ENCODE measurements around the gene TMEM52. TPM values are rescaled to one million over a fixed set of nuclear protein-coding genes. Genes with fewer than 3 reads are reported as not detected.

TMEM52 gene
- not detected in 2 replicates for total RNA-seq

GRCh38 chr1:1918901-1919303 is at the start of gene TMEM52:
TSS of gene TMEM52 (minus strand) at chr1:1919279. CDS start at chr1:1919265, 14 bp downstream.

GRCh38 chr1:1914971-1915692 is 3.9 kb downstream of the TMEM52 start, which contains the start of gene CALML6:
TSS of gene CALML6 (plus strand) at chr1:1915260. CDS start at chr1:1915281, 21 bp downstream.

GRCh38 chr1:1890506-1891348 is 28.4 kb downstream of the TMEM52 start, which contains the start of gene GNB1:
TSS of gene GNB1 (minus strand) at chr1:1891087. CDS start at chr1:1825453, 65,634 bp downstream.

Other genes with a start within 250 kb of the TMEM52 start
- 29.0 and 35.9 TPM in 2 replicates for gene SLC35E2B, start 226.5 kb downstream of the TMEM52 start, total RNA-seq
- 9.5 and 11.0 TPM in 2 replicates for gene CDK11A, start 194.9 kb downstream of the TMEM52 start, total RNA-seq
- gene NADK, start 140.8 kb downstream of the TMEM52 start, total RNA-seq = 28.9 and 31.5 TPM in 2 replicates
- gene GNB1, start 28.2 kb downstream of the TMEM52 start, total RNA-seq = 79.4 and 88.2 TPM in 2 replicates
- gene CALML6, start 4.0 kb downstream of the TMEM52 start, total RNA-seq = under 0.01 TPM in 1 of 2 replicates, not detected in the other
- gene CFAP74, start 84.5 kb upstream of the TMEM52 start, total RNA-seq = not detected in 2 replicates
- gene GABRD, start 100.1 kb upstream of the TMEM52 start, total RNA-seq = 0.86 and 1.3 TPM in 2 replicates
- 28.4 and 33.2 TPM in 2 replicates for gene PRKCZ, start 131.1 kb upstream of the TMEM52 start, total RNA-seq

All from dermis lymphatic vessel endothelial cell (primary cell).